K562 (cell line): Measurements from ENCODE around the gene HINT3. TPM values are rescaled to one million over a fixed set of nuclear protein-coding genes. Genes with fewer than 3 reads are reported as not detected.

ENCODE experiments used
- ATAC-seq: fragments of 200-7000 bp; cut with Tn5 transposase; 3 replicates; pipeline ENCODE4 v1.9.1; 2020; ENCODE audit warnings: moderate library complexity
- BruUV-seq: library from RNA; stranded (reverse); fragments of 400-500 nt; replicated peaks from 2 replicates; lab custom pipeline; 2021; lab: Mats Ljungman, UMichigan
- CTCF ChIA-PET: fragments of 300-600 bp; formaldehyde crosslinking; extraction: SDS; loops from one replicate; lab custom pipeline; 2021; ENCODE audit warnings: low intra/inter-chr PET ratio; lab: Yijun Ruan, JAX
- POLR2A ChIA-PET: fragments of 300-600, 350-650 bp; sonication (Branson Sonifier 250); formaldehyde crosslinking; extraction: SDS; loops from one replicate; lab custom pipeline; 2021; ENCODE audit warnings: antibody characterized with exemption, inconsistent platforms; lab: Yijun Ruan, JAX
- DNase-seq, 4 experiments: peaks; one replicate each; pipeline versions ENCODE4 v3.0.0 to v3.0.0-alpha.2; 2011 to 2018; ENCODE audit warnings: low spot score in 3 of 4, mixed read lengths in 3 of 4; ENCODE audit errors: extremely low read depth in 1 of 4
- FAIRE-seq: peaks from 2 replicates; lab custom pipeline; 2011; peaks lifted over from hg19 to GRCh38; lab: Jason Lieb, UNC
- H2AFZ ChIP-seq: 2 replicates; pipeline ENCODE4 v1.6.0; 2011; ENCODE audit warnings: low read depth, low read length, control low read depth, inconsistent platforms
- H3K27ac ChIP-seq: fragments of 200-600 bp; 3 replicates; pipeline ENCODE4 v1.8.0; 2011; ENCODE audit warnings: low read depth, mild to moderate bottlenecking, control low read depth, inconsistent platforms, low read length, moderate library complexity, mixed read lengths; ENCODE audit errors: extremely low read depth
- H3K27me3 ChIP-seq, 2 experiments: fragments of 300-600 bp in 1 of 2; 2 replicates in 1 of 2; 3 replicates in 1 of 2; pipeline versions ENCODE4 v1.6.0 to v1.8.0; 2011; ENCODE audit warnings: inconsistent platforms in 2 of 2, low read length in 2 of 2, mild to moderate bottlenecking in 1 of 2, mixed read lengths in 1 of 2, moderate library complexity in 1 of 2; ENCODE audit not compliant: control insufficient read depth in 2 of 2, insufficient read depth in 2 of 2
- H3K36me3 ChIP-seq: fragments of 300-600 bp; 3 replicates; pipeline ENCODE4 v1.8.0; 2011; ENCODE audit warnings: mild to moderate bottlenecking, low read length, inconsistent platforms; ENCODE audit not compliant: control insufficient read depth, insufficient read depth
- H3K4me1 ChIP-seq, 2 experiments: fragments of 200-600 bp in 1 of 2; replicated peaks in 1 of 2; 2 replicates in 1 of 2; 3 replicates in 1 of 2; pipeline versions ENCODE4 v1.5.1 to v1.8.0; 2011; ENCODE audit warnings: inconsistent platforms in 2 of 2, low read length in 2 of 2, mild to moderate bottlenecking in 1 of 2, mixed read lengths in 1 of 2, moderate library complexity in 1 of 2; ENCODE audit not compliant: control insufficient read depth in 2 of 2, insufficient read depth in 2 of 2
- H3K4me2 ChIP-seq: 2 replicates; pipeline ENCODE4 v1.6.1; 2011; ENCODE audit warnings: low read length, control low read depth, inconsistent platforms, mixed read lengths; ENCODE audit not compliant: insufficient read depth
- H3K4me3 ChIP-seq: fragments of 200-600 bp; sonication (generic), shearing (Covaris generic); 2 replicates; pipeline ENCODE4 v1.5.1; 2016; ENCODE audit warnings: control low read depth, inconsistent platforms
- H3K79me2 ChIP-seq: fragments of 200-600 bp; 3 replicates; pipeline ENCODE4 v1.8.0; 2011; ENCODE audit warnings: low read length, inconsistent platforms; ENCODE audit not compliant: control insufficient read depth, insufficient read depth
- H3K9ac ChIP-seq, 2 experiments: 2 replicates each; pipeline versions ENCODE4 v1.6.0 to v1.6.1; 2011; ENCODE audit warnings: low read depth in 2 of 2, low read length in 2 of 2, control low read depth in 1 of 2, inconsistent platforms in 1 of 2, mild to moderate bottlenecking in 1 of 2, mixed read lengths in 1 of 2; ENCODE audit not compliant: insufficient read depth in 1 of 2
- H3K9me1 ChIP-seq: one replicate; pipeline ENCODE4 v1.6.0; 2011; ENCODE audit warnings: inconsistent platforms, mild to moderate bottlenecking, low read length, moderate library complexity; ENCODE audit not compliant: control insufficient read depth, insufficient read depth
- H3K9me3 ChIP-seq: replicated peaks from 2 replicates; pipeline ENCODE4 v1.5.1; 2011; ENCODE audit warnings: low read depth, low read length, inconsistent platforms; ENCODE audit not compliant: control insufficient read depth, insufficient read depth
- H4K20me1 ChIP-seq: replicated peaks from 2 replicates; pipeline ENCODE4 v1.6.1; 2011; ENCODE audit warnings: low read length, inconsistent platforms, mixed read lengths; ENCODE audit not compliant: control insufficient read depth, insufficient read depth
- ATF1 ChIP-seq, 2 experiments: fragments of 450-650 bp in 1 of 2; IDR thresholded peaks; 2 replicates each; pipeline ENCODE4 v1.6.1; 2016; ENCODE audit warnings: missing compliant biosample characterization in 1 of 2, missing genetic modification characterization in 1 of 2
- CREM ChIP-seq: IDR thresholded peaks from 2 replicates; pipeline ENCODE4 v1.6.1; 2014; ENCODE audit warnings: antibody characterized with exemption, low read depth
- EWSR1 ChIP-seq: fragments of 450-650 bp; IDR thresholded peaks from 2 replicates; pipeline ENCODE4 v1.6.1; 2018; ENCODE audit warnings: borderline replicate concordance, mild to moderate bottlenecking, low read depth, moderate library complexity; ENCODE audit not compliant: partially characterized antibody
- HMBOX1 ChIP-seq: sonication (generic); IDR thresholded peaks from 2 replicates; pipeline ENCODE4 v1.6.1; 2016
- ILF3 ChIP-seq: fragments of 450-650 bp; IDR thresholded peaks from 2 replicates; pipeline ENCODE4 v1.6.1; 2018; ENCODE audit warnings: antibody characterized with exemption, mild to moderate bottlenecking, moderate library complexity, borderline replicate concordance
- PPARD ChIP-seq: fragments of 250-450 bp; sonication (Bioruptor Pico); IDR thresholded peaks from 2 replicates; pipeline ENCODE4 v1.8.0; 2022; ENCODE audit warnings: inconsistent platforms, mild to moderate bottlenecking, moderate library complexity
- ZHX1 ChIP-seq: fragments of 150-350 bp; conservative IDR thresholded peaks from 2 replicates; pipeline ENCODE4 v1.6.1; 2014; ENCODE audit warnings: low read length
- ZNF274 ChIP-seq: IDR thresholded peaks from 2 replicates; pipeline ENCODE4 v1.6.1; 2011; ENCODE audit warnings: low read depth, mild to moderate bottlenecking, low read length, moderate library complexity, borderline replicate concordance
- WGBS: fragments of 100-300 bp; shearing (Covaris generic); methylation state at CpG from one replicate; pipeline ENCODE4 v1.1.6; 2016; ENCODE audit warnings: low coverage, mixed read lengths; ENCODE audit not compliant: insufficient coverage; ENCODE audit errors: missing lambda C conversion rate; 5-methylcytosine and 5-hydroxymethylcytosine counted together
- in situ Hi-C: fragments of 300-500 bp; cut with MboI; formaldehyde crosslinking; loops from 4 replicates; pipeline ENCODE4 v1.15.0; 2018; ENCODE audit warnings: inconsistent platforms, mixed read lengths
- intact Hi-C: fragments of 100-400 bp; cut with micrococcal nuclease; formaldehyde crosslinking; loops from 2 replicates; pipeline ENCODE4 v1.14.2; 2022
- polyA plus RNA-seq, 8 experiments: library from polyadenylated mRNA; depleted of rRNA in 4 of 8; stranded (reverse) in 5 of 8; unstranded in 3 of 8; fragments of >200 nt; fragmentation: Nextera tagmentation in 2 of 8; fragmentation: Illumina TruSeq in 1 of 8; extraction: Ambion mirVana in 2 of 8; extraction: Trizol in 1 of 8; gene quantifications; 2 replicates each; pipeline versions ENCODE4 v1.2.1 to v1.2.3, GENCODE V29; 2011 to 2014; ENCODE audit warnings: inconsistent platforms in 1 of 8, missing spikeins in 1 of 8
- total RNA-seq, 7 experiments: library from RNA; depleted of rRNA in 6 of 7; stranded (reverse); fragments of >200 nt in 6 of 7; fragmentation: Illumina TruSeq in 2 of 7; extraction: Trizol in 2 of 7; gene quantifications; 2 replicates each; pipeline versions ENCODE4 v1.2.1 to v1.2.3, GENCODE V29; 2011 to 2021; ENCODE audit warnings: low replicate concordance in 1 of 7
- TF ChIP-seq, protein P1 (sequence below), 2 experiments: fragments of 450-650 bp in 1 of 2; sonication (generic) in 1 of 2; formaldehyde crosslinking in 1 of 2; IDR thresholded peaks in 1 of 2; conservative IDR thresholded peaks in 1 of 2; 2 replicates each; pipeline versions ENCODE4 v1.6.1 to v1.8.1; 2016 to 2023; ENCODE audit warnings: mild to moderate bottlenecking in 2 of 2, moderate library complexity in 2 of 2, inconsistent platforms in 1 of 2, missing genetic modification reagents in 1 of 2

Gene HINT3
- total and polyA plus RNA-seq, 9 of the 15 experiments (the other 6 are each of a cell fraction or from before 2014, with no cell fraction given): 1.4 to 16.6 (median 10.8) TPM

- peak in 1 of 4 experiments; percentile 20 for DNase-seq
- Histone ChIP-seq H3K9ac (no peak overlapping the region), H3K27me3 (no peaks in the 10 kb centered on the region), H3K4me3 (no peak overlapping the region), H3K4me2 (no peak overlapping the region), H3K9me1 (no peaks in the 10 kb centered on the region), H3K36me3 (peaks cover 27% of the 10 kb centered on the region; the same call in 2 of the 3 replicates), H3K27ac (no peak overlapping the region), H3K9me3 (no peaks in the 10 kb centered on the region), H2AFZ (no peak overlapping the region), H4K20me1 (no peaks in the 10 kb centered on the region), H3K4me1 (peaks cover 3 to 8% of the 10 kb centered on the region in 2 experiments; a peak in 2 of 5 replicates), H3K79me2 (no peaks in the 10 kb centered on the region)
- POLR2A ChIA-PET: interaction anchor here (1.3 to 1.5 kb wide), 2 partner anchors 10 to 16 kb away, joined by 6 to 14 read pairs; no protein-coding TSS in a partner anchor
- ATAC-seq: no peak
- CTCF ChIA-PET: no interaction called here
- in situ Hi-C loops (no loop called here), intact Hi-C loops (no loop called here)
- WGBS: 40% methylated on average over 5 of the region's 5 CpGs
- no peak for FAIRE-seq
- BruUV-seq: no TSS peak
- no peak for TF ChIP-seq PPARD (CRISPR knock-in tag)
- TF ChIP-seq, protein P1, sequence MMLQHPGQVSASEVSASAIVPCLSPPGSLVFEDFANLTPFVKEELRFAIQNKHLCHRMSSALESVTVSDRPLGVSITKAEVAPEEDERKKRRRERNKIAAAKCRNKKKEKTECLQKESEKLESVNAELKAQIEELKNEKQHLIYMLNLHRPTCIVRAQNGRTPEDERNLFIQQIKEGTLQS (IDR thresholded peaks at IDR 0.05): peak; percentile 38; the same call in 1 of the 2 replicates
- TF ChIP-seq, protein P1 (CRISPR knock-in tag; conservative IDR thresholded peaks at IDR 0.05): no peak
- TF ChIP-seq HMBOX1: 0 out of 2 replicates have a peak, but pooled peaks have one; percentile 19
- no peak for TF ChIP-seq ILF3
- no peak for TF ChIP-seq ATF1 (CRISPR knock-in tag; IDR thresholded peaks at IDR 0.05)
- TF ChIP-seq ATF1 (tag; IDR thresholded peaks at IDR 0.05): 0 out of 2 replicates have a peak, but pooled peaks have one; percentile 24
- no peak for TF ChIP-seq EWSR1
- TF ChIP-seq CREM: peak; percentile 57
- TF ChIP-seq ZNF274: no peak
- TF ChIP-seq ZHX1: no peak
Observed at GRCh38 chr6:125913864-125914351, 42.7 kb upstream of the HINT3 start.
